Activated CD4-positive, CD25-positive, alpha-beta regulatory T cell treated with anti-CD3 and anti-CD28 coated beads, Interleukin-2, amount 50 U/mL, for 24 hours (primary cell): ENCODE results near the gene SIK3.
"Not testable (repeated sequence)": the region's sequence is repeated elsewhere in the genome, so short reads cannot be mapped to it uniquely, and the experiment has no call there.

ENCODE experiments used
- ATAC-seq, 2 donors: fragments of 150-1000 bp; cut with Tn5 transposase; one replicate each; pipeline ENCODE4 v1.10.0; 2021; ENCODE audit warnings: mild to moderate bottlenecking in 1 of 2, moderate library complexity in 1 of 2

Gene SIK3

DNA sequence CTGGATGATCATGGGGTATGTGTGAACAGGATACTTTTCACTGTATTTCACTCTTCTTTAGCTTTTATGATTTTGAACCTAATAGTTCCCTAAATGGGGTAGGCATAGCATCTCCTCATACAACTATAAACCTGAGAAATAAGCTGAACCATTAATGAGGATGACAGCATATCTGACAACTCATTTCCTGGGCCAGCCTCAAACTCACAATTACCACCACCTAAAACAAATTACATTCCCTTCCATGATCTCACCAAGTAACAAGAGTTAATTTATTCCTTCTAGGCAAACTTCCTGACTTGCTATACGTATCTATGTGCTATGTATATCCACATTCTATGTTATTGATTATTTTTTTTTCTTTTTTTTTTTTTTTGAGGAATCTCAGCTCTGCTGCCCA, 23.0 kb downstream of the SIK3 start:
- no peak for ATAC-seq

DNA sequence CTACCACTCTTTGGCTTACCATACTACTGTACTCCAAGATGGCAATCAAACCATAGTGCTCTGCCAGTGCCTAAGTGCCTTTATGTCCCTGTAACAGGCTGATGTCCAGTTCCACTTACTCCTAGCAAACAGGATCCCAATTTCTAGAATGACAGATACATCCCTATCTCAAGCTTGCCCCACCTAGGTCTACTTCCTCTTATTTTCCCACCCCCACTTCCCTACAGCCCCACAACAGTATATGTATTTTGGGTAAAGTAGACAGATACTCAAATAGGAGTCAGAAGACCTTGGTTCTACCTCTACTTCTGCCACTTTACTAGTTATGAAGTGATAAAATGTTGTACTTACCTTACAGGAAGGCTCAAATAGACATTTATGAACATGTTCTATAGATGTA, 24.1 kb downstream of the SIK3 start:
- ATAC-seq = no peak

DNA sequence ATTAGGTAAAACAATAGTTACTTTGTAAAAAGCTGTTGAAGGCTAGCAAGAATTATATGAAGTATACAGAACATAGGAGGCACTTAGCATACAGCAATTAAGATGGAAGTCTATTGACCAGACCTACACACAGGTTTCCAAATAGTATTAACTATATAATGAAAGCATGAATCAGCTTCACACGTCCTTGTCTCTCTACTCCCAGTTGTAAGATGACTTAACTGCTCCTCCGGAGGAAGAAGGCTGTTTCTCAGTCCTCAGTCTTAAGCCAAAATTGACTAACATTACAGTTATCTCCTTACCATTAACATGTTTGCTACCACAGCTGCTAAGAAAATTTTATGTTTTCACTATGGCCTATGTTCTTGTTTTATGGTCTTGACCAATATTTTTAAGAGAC, 24.7 kb downstream of the SIK3 start:
- peak; percentile 39 to 57 for ATAC-seq

DNA sequence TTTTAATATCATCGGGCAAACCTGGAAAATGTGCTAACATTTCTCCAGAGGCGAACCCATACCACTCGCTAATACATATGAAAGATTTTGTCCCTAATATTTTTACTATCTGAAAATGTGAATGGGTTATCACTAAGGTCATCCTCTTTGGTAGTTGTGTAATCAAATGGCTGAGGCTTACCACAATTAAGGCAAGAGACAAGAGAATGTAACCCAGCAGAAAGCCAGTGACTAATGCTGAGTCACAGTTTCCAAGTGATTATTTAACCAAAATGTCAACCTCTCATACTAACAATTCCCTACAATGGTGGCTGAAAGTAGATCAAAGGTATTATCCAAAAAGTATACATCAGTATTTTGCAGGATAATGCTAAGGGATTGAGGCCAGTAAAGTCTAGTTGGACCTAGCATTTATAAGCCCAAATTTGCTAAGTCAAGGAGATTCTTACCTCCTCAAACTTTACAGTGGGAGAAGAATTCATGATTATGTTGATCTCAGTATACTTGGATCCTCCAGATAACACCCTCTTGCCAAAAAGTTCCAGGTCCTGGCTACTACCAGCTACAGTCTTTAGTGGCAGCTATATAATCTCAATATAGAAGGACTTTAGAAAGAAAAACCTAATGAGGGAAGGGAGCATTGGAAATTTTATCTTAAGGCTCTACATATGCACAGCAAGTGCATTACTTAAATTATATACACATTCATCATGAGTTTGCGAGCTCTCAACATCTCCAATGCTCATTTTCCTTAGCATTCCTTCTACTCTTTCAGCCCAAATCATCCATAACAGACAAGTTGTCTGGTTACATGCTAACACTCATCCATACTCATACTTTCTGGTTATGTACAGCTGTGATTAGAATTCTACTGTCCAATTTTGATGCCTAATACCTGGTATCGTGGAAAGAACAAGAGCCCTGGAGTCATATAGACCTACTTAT, 25.4 kb downstream of the SIK3 start:
- ATAC-seq = peak; percentile 82 to 88

DNA sequence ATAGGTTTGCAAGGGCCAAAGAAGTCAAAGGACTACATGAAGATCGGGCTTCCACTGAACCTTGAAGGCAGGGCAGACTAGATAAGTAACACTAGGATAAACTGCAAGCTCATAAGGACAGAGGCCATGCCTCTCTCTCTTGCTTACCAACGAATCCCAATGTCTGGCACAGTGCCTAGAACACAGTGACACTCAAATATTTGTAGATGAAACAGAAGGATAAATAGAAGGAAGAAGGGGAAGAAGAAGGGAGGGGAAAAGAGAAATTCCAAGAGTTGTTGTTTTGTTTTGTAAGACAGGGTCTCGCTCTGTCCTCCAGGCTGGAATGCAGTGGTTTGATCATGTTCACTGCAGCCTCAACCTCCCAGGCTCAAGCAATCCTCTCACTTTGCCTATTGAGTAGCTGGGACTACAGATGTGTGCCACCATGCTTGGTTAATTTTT, 26.9 kb downstream of the SIK3 start:
- no peak for ATAC-seq

DNA sequence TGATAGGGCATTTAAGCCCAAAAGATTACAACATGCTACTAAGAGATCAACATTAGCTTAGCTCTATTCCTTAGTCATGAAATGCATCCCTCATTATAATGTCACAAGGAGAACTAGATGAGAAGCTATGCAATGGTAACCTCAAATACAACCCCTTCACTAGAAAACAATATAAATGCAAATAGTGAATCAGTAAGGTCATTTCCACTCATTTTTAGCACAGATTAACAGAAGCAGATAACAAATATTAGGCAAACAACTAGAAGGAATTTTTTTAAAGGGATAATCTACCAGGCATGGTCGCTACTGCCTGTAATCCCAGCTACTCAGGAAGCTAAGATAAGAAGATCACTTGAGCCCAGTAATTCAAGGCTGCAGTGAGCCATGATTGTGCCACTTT, 28.2 kb downstream of the SIK3 start:
- ATAC-seq = no peak

DNA sequence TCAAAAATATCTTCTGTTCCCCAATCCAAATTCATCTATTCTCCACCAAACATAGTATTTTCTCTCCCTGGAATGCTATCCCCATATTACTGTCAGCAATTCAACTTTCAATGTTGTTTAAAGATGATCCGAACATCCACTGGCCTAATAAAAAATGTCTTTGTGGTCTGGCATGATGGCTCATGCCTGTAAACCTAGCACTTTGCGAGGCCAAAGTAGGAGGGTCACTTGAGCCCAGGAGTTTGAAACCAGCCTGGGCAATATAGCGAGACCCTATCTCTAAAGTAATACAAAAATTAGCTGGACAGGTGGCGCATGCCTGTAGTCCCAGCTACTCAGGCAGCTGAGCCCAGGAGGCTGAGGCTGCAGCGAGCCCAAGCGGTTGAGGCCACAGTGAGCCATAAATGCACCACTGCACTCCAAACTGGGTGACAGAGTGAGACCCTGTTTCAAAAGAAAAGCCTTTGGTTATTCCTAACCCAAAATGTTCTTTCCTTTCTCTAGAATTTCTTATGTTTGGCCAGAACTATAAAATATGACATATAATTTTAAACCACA, 29.8 kb downstream of the SIK3 start:
- ATAC-seq = no peak

DNA sequence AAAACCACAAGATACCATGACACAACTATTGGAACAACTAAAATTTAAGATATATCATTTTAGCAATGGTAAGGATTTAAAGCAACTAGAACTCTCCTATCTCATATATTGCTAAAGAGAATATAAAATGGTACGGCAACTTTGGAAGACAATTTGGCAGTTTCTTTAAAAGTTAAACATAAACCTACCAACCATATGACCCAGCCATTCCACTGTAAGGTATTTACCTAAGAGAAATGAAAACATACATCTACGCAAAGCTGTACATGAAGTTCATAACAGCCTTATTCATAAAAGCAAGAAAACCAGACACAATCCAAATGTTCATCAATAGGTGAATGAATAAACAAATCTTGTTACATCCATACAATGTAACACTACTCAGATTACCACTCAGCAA, 31.3 kb downstream of the SIK3 start:
- ATAC-seq = no peak

DNA sequence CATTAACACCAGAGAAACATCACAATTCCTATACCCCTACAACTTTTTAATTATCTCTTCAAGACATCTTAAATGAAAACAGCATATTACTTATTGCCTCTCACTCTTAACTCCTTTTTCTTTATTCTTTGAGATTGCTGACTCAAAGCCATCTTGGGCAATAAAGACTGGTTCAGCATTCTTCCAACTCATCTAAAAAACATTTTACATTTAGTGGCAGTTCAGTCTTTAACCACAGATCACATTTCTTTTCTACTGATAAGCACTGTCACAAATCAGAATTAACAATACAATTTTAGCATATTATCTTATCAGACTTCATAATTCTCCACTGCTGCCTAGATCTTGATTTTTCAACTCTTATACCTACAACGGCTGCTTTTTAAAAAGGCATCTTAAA, 34.0 kb downstream of the SIK3 start:
- ATAC-seq = no peak

DNA sequence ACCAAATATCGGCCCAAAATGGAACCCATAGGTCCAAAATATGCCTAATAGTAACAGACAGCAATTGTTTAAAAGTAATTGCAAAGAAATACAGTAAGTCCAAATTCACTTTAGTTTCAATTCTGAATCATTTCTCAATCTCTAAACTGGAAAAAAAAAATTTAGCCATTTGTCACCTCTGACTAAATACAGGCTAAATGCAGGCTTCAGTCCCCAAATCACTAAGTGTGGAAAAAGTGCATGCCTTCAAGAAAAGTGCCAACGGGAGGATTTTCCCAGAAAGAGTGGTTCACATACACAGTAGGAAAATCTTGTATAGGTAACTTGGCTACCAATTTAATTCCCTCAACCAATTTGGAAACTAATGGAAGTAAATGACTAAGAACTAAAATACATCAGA, 35.7 kb downstream of the SIK3 start:
- ATAC-seq = peak; percentile 14 to 17

DNA sequence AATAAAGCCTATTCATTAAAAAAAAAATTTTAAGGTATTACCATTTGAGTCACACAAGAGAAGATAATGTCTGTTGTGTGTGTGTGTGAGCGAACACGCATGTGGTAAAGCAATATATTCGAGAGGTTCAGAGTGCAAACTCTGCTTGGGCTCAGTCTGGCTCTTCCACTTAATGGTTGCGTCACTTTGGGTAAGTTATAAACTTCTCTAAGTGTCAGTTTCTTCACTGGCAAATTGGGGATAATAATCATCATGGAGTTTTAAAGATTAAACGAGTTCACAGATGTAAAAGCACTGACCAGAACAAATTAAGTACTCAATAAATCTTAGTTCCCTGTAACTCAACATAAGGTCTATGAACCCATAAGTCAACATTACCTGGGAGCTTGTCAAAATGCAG, 37.0 kb downstream of the SIK3 start:
- no peak for ATAC-seq

DNA sequence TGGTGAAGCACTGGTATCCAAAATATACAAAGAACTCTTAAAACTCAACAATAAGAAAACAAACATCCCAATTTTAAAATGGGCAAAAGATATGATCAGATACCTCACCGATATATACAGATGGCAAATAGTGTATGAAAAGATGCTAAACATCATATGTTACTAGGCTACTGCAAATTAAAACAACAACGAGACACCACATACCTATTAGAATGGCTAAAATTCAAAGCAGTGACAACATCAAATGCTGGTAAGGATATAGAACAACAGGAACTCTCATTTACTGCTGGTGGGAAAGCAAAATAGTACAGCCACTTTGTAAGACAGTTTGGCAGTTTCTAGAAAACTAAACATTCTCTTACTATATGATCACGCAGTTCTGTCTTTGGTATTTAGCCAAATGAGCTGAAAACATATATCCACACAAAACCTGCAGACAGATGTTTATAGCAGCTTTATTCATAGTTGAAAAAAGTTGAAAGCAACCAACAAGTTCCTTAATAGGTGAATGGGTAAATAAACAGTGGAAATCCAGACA, 38.5 kb downstream of the SIK3 start:
- ATAC-seq = no peak

DNA sequence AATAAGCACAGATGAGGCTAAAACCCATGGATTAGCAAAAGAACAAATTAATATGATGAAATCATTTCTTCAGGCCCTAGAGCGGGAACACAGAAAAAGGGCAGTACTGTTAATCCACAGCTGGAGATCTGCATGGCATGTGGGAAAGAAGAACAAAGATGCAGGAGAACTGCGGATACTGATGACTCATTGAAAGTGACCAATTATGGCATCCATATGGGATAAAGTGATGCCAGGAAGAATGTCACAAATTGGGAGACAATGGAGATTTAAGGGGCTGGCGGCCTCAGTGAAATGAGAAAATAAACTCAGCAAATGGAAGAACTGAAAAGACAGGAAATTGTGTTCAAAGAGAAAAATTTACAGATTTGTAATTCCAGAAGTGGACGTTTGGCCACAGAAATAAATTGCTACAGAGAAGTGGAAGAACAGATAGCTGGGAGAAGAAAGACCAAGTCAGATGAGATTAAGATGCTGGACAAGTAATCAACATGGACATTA, 39.4 kb downstream of the SIK3 start:
- no peak for ATAC-seq

DNA sequence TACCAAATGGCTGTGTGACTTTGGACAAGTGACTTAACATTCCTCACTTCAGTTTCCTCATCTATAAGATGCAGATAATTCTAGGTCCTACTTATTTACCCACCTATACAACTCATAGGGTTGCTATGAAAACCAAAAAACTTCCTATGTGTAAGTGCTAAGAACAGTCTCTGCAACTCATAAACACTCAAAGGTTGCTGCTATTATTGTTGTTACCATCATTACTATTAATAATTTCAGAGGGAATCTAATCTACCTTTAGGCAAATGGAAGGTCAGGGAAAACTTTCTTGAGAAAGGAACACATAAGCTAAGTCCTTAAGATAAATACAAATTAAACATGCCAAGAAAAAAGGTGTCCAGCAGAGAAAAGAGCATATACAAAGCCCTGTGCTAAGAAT, 40.5 kb downstream of the SIK3 start:
- no peak for ATAC-seq

DNA sequence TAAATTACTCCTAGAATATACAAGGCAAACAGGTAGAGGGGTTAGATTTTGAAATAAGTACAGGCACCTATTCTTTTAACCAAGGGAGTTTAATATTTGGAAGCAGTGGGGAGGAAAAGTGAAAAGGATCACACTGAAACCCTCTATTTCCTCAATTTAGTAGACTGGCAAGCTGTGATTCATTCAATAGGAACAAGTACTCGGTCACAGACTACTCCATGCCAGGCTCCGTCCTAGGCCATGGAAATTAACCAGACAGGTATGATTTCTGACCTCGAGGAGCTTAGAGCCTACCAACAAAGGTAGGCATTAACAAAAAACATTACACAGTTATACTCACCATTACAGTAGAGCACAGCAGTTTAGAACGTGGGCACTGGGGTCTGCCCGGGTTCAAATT, 40.9 kb downstream of the SIK3 start:
- ATAC-seq = no peak

DNA sequence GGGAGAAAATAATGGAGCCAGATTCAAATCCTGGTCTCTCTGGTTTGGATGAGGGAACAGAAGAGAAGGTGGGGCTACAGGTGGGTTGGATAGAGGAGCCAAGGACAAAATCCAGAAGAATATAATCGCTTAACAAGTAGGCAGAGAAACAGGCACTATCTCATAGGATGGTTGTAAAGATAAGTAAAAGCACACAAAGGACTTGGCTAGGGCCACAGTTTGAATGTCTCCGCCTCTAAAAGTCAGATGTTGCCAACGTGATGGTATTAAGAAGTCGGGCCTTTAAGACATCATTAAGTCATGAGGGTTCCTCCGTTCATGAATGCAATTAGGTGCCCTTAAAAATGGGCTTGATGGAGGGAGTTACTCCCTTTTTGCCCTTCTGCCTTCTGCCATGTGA, 42.8 kb downstream of the SIK3 start:
- no peak for ATAC-seq

DNA sequence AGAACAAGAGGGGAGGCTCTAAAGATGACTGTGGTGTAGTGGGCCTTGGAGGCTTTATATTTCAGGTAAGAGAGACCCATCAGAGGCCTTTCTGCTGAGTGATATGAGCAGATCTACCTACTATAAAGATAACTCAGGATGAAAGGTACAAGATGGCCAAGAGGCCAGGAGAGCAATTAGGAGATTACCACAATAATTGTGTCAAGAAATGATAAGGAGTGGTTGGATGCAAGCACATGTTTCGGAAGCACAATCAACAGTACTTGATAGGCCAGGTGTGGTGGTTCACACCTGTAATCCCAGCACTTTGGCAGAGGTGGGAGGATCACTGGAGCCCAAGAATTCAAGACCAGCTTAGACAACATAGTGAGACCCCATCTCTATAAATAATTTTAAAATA, 43.8 kb downstream of the SIK3 start:
- no peak for ATAC-seq

DNA sequence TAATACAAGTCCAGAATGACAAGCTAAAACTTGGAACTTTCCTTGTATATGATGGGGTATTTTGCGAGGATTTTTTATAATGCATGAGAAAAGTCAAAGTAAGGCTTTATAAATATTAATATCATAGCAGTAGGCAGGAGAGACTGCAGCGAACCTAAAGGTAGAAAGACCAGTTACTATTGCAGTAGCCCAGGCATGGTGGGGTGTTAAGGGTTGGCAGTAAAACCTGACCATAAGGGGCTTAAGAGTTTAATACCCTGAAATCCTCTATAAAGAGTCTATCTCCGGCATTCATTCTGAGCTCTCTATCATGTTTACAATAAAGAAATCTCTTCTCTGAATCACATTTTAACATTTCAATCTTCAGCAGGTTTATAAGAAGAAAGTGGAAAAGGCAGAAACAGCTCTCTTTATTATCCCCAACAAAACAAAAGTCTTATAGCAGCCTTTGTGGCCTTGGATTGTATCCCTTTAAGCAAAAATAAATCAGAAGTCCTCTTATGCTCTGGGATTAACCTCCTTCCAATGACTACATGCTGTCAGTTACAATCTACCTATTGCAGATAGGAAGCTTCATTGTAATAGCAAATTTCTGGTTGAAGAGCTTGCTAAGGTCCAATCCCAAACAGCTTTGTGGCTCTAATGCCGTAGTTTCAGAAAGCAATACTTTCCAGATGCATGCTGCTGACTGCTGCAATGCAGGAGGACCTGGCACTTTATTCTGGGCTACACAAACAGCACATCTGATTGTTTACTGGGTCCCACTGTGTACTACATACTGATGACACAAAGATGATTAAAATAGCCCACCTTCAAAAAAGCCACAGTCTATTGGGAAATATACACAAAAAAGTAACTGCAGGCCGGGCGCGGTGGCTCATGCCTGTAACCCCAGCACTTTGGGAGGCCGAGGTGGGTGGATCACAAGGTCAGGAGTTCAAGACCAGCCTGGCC, 45.8 kb downstream of the SIK3 start:
- ATAC-seq = no peak

DNA sequence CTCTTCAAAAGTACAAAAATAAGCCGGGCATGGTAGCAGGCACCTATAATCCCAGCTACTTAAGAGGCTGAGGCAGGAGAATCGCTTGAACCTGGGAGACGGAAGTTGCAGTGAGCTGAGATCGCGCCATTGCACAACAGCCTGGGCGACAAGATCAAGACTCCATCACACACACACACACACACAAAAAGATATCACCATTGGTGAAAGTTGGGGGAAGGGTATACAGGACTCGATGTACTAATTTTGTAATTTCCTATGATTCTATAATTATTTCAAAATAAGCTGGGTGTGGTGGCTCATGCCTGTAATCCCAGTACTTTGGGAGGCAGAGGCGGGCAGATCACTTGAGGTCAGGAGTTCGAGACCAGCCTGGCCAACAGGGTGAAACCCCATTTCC, 48.1 kb downstream of the SIK3 start:
- not testable (repeated sequence) for ATAC-seq

DNA sequence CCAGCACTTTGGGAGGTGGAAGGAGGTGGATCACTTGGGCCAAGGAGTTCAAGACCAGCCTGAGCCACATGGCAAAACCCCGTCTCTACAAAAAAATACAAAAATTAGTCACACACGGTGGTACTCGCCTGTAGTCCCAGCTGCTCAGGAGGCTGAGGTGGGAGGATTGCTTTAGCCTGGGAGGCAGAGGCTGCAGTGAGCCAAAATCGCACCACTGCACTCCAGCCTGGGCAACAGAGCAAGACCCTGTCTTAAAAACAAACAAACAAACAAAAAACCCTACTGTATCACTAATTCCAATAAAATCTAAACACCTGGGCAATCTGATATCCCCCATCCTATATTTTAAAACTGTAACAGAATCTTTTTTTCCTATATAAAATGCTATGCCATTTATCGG, 51.6 kb downstream of the SIK3 start:
- not testable (repeated sequence) for ATAC-seq

DNA sequence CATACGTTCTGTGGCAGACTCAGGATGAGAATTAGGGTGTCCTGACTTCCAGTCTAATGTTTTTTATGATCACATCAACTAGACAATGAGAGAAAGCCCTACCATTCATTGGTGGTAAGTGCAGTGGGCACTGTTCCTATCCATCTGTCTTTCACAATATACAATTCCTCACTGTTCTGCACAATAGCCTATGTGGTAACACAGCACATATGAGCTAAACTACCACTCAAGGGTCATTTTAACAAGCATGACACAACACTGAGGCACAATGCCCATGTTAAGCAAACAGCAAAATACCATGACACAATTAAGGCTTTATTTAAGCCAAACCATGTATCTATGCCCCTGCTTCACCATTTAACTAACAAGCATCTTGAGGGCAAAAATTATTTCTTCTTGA, 52.3 kb downstream of the SIK3 start:
- ATAC-seq = no peak

DNA sequence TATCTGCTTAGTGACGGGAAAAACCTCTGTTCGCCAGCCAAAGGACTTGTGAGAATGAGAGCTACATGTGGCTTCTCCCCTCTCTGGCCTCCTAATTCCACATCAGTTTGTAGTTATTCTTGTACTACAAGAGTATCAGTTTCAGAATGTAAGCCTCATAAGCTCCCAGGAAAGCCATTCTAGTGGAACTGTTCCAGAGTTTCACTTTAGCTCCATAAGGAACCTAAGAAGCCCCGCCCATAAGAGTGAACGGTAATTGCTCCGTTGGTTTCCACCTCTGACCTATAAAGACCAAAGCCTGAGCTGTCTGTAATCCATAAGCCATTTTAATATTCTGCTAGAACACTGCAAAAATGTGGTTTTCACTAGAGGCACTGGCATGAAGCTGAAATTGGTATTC, 53.0 kb downstream of the SIK3 start:
- no peak for ATAC-seq
